HG02938 (cell line): Measurements from ENCODE around the gene LTBP4.
"Not testable (repeated sequence)": the region's sequence is repeated elsewhere in the genome, so short reads cannot be mapped to it uniquely, and the experiment has no call there.

Source experiments
- ATAC-seq: cut with Tn5 transposase; IDR thresholded peaks from one replicate; pipeline ENCODE4 v1.9.1; 2021; ENCODE audit warnings: mild to moderate bottlenecking, moderate library complexity; ENCODE audit not compliant: unreplicated experiment

LTBP4 gene

GRCh38 chr19:40601134-40601974 lies at the start of gene LTBP4:
Gene LTBP4, plus strand, starts transcription at chr19:40601369. Its CDS starts 19 bp downstream, at chr19:40601388.
- ATAC-seq: no peak

- ATAC-seq: no peak
Measured at GRCh38 chr19:40552848-40553247, 48.3 kb upstream of the LTBP4 start.

- no peak for ATAC-seq
Measured at GRCh38 chr19:40553885-40554857, 47.0 kb upstream of the LTBP4 start.

GRCh38 chr19:40555978-40556689 lies 45.0 kb upstream of the LTBP4 start:
- no peak for ATAC-seq

- no peak for ATAC-seq
Measured at GRCh38 chr19:40556953-40557530, 44.1 kb upstream of the LTBP4 start.

GRCh38 chr19:40559394-40559793 lies 41.8 kb upstream of the LTBP4 start:
- ATAC-seq: no peak

GRCh38 chr19:40560092-40560507 lies 41.1 kb upstream of the LTBP4 start:
- no peak for ATAC-seq

GRCh38 chr19:40561947-40562346 lies 39.2 kb upstream of the LTBP4 start:
- no peak for ATAC-seq

- ATAC-seq: not testable (repeated sequence)
Measured at GRCh38 chr19:40564535-40564934, 36.6 kb upstream of the LTBP4 start.

- no peak for ATAC-seq
Measured at GRCh38 chr19:40565355-40565754, 35.8 kb upstream of the LTBP4 start.

- ATAC-seq: no peak
Measured at GRCh38 chr19:40565910-40566495, 35.2 kb upstream of the LTBP4 start.

- no peak for ATAC-seq
Measured at GRCh38 chr19:40567040-40567749, 34.0 kb upstream of the LTBP4 start.

- no peak for ATAC-seq
Measured at GRCh38 chr19:40567750-40568494, 33.2 kb upstream of the LTBP4 start.

GRCh38 chr19:40570313-40571004 lies 30.7 kb upstream of the LTBP4 start:
- ATAC-seq: peak; percentile 83

- ATAC-seq: no peak
Measured at GRCh38 chr19:40571005-40571318, 30.2 kb upstream of the LTBP4 start.

- no peak for ATAC-seq
Measured at GRCh38 chr19:40571831-40572495, 29.2 kb upstream of the LTBP4 start.

GRCh38 chr19:40575326-40575725 lies 25.8 kb upstream of the LTBP4 start:
- ATAC-seq: no peak

GRCh38 chr19:40576151-40576584 lies 25.0 kb upstream of the LTBP4 start:
- peak; percentile 11 for ATAC-seq
